A673 (cell line): ENCODE measurements around the gene VGLL2. TPM values are rescaled to one million over a fixed set of nuclear protein-coding genes. Genes with fewer than 3 reads are reported as not detected.

Source experiments
- BruUV-seq: library from RNA; stranded (reverse); fragments of 400-500 nt; replicated peaks from 2 replicates; lab custom pipeline; 2021; lab: Mats Ljungman, UMichigan
- CTCF ChIA-PET: fragments of 300-600 bp; sonication (Branson Sonifier 250); formaldehyde crosslinking; loops from one replicate; lab custom pipeline; 2022; ENCODE audit warnings: antibody characterized with exemption; lab: Charles Lee
- POLR2A ChIA-PET: fragments of 300-600 bp; sonication (Branson Sonifier 250); formaldehyde crosslinking; loops from one replicate; lab custom pipeline; 2022; ENCODE audit warnings: antibody characterized with exemption; ENCODE audit not compliant: low non-redundant PET; lab: Charles Lee
- DNase-seq: peaks from one replicate; pipeline ENCODE4 v3.0.0-alpha.2; 2015; ENCODE audit warnings: low spot score
- H3K27ac ChIP-seq: fragments of 200-600 bp; sonication (generic); 2 replicates; pipeline ENCODE4 v1.5.1; 2016; ENCODE audit warnings: mixed run types, low read depth, mild to moderate bottlenecking, mixed read lengths, antibody characterized with exemption, low read length; ENCODE audit not compliant: poor library complexity, severe bottlenecking
- H3K27me3 ChIP-seq: fragments of 200-600 bp; sonication (generic); replicated peaks from 2 replicates; pipeline ENCODE4 v1.6.1; 2017; ENCODE audit warnings: mixed run types, low read depth, mild to moderate bottlenecking, mixed read lengths, antibody characterized with exemption, low read length; ENCODE audit not compliant: insufficient read depth, poor library complexity
- H3K36me3 ChIP-seq: fragments of 200-600 bp; sonication (generic); 2 replicates; pipeline ENCODE4 v1.6.1; 2016; ENCODE audit warnings: mixed run types, mild to moderate bottlenecking, mixed read lengths, antibody characterized with exemption, low read length; ENCODE audit not compliant: insufficient read depth, poor library complexity, severe bottlenecking
- H3K4me1 ChIP-seq: fragments of 200-600 bp; sonication (generic); 2 replicates; pipeline ENCODE4 v1.6.1; 2017; ENCODE audit warnings: mixed run types, mild to moderate bottlenecking, mixed read lengths, antibody characterized with exemption, low read length; ENCODE audit not compliant: insufficient read depth, poor library complexity, severe bottlenecking
- H3K4me3 ChIP-seq: fragments of 200-600 bp; sonication (generic); 2 replicates; pipeline ENCODE4 v1.5.1; 2016; ENCODE audit warnings: low read depth, mixed run types, mild to moderate bottlenecking, mixed read lengths, low read length; ENCODE audit not compliant: poor library complexity, severe bottlenecking
- H3K9me3 ChIP-seq: fragments of 200-600 bp; sonication (generic); 2 replicates; pipeline ENCODE4 v1.6.1; 2016; ENCODE audit warnings: mixed run types, low read depth, mild to moderate bottlenecking, mixed read lengths, antibody characterized with exemption, low read length; ENCODE audit not compliant: poor library complexity, severe bottlenecking
- CTCF ChIP-seq: fragments of 300-800, 200-600 bp; sonication (generic); conservative IDR thresholded peaks from 2 replicates; pipeline ENCODE4 v1.5.1; 2017; ENCODE audit warnings: low read depth, mild to moderate bottlenecking, antibody characterized with exemption, low read length, moderate library complexity, mixed read lengths
- EZH2 ChIP-seq: fragments of 200-600 bp; sonication (generic); IDR thresholded peaks from 2 replicates; pipeline ENCODE4 v1.6.1; 2017; ENCODE audit warnings: borderline replicate concordance, low read depth, mild to moderate bottlenecking, mixed read lengths, antibody characterized with exemption, low read length; ENCODE audit not compliant: poor library complexity, severe bottlenecking
- intact Hi-C: fragments of 100-400 bp; cut with micrococcal nuclease; formaldehyde crosslinking; loops from one replicate; pipeline ENCODE4 v1.10.0; 2022; ENCODE audit not compliant: unreplicated experiment
- total RNA-seq: library from RNA; stranded (reverse); gene quantifications from 2 replicates; pipeline ENCODE4 v1.2.3, GENCODE V29; 2021

Gene VGLL2
- total RNA-seq, 1 experiment from 2014 or later, result not detected

GRCh38 chr6:117309069-117309468 is 43.7 kb downstream of the VGLL2 start:
- no peak for TF ChIP-seq CTCF
- no peak for TF ChIP-seq EZH2
- POLR2A ChIA-PET, result no interaction called here
- BruUV-seq, result no TSS peak
- no peaks in the 10 kb centered on the region for H3K36me3 ChIP-seq
- DNase-seq, result no peak
- no peaks in the 10 kb centered on the region for H3K9me3 ChIP-seq
- intact Hi-C loops, result no loop called here
- no peak overlapping the region for H3K27ac ChIP-seq
- CTCF ChIA-PET, result no interaction called here
- no peak overlapping the region for H3K4me3 ChIP-seq
- H3K4me1 ChIP-seq, result no peaks in the 10 kb centered on the region
- peaks cover 3% of the 10 kb centered on the region for H3K27me3 ChIP-seq

GRCh38 chr6:117309611-117310010 is 44.3 kb downstream of the VGLL2 start:
- H3K27me3 ChIP-seq, result peaks cover 3% of the 10 kb centered on the region
- intact Hi-C loops, result no loop called here
- CTCF ChIA-PET, result no interaction called here
- POLR2A ChIA-PET, result no interaction called here
- BruUV-seq, result no TSS peak
- H3K4me3 ChIP-seq, result no peak overlapping the region
- H3K36me3 ChIP-seq, result no peaks in the 10 kb centered on the region
- no peaks in the 10 kb centered on the region for H3K4me1 ChIP-seq
- no peaks in the 10 kb centered on the region for H3K9me3 ChIP-seq
- no peak for DNase-seq
- no peak for TF ChIP-seq CTCF
- no peak for TF ChIP-seq EZH2
- H3K27ac ChIP-seq, result no peak overlapping the region

GRCh38 chr6:117311310-117311709 is 46.0 kb downstream of the VGLL2 start:
- ChIA-PET CTCF (no interaction called here), POLR2A (no interaction called here)
- H3K9me3 ChIP-seq, result no peaks in the 10 kb centered on the region
- H3K4me1 ChIP-seq, result no peaks in the 10 kb centered on the region
- DNase-seq, result no peak
- no peak overlapping the region for H3K27ac ChIP-seq
- peaks cover 7% of the 10 kb centered on the region for H3K27me3 ChIP-seq
- no peak overlapping the region for H3K4me3 ChIP-seq
- TF ChIP-seq CTCF (no peak), EZH2 (no peak)
- no peaks in the 10 kb centered on the region for H3K36me3 ChIP-seq
- BruUV-seq, result no TSS peak
- intact Hi-C loops, result no loop called here
